Renal cortex interstitium (tissue), 11 donors: ENCODE results near the gene P4HA2. TPM values are rescaled to one million over a fixed set of nuclear protein-coding genes. Genes with fewer than 3 reads are reported as not detected.

Experiments
- DNase-seq, 11 donors: peaks; one replicate each; pipeline ENCODE4 v3.0.0-alpha.2; 2013; ENCODE audit warnings: low read depth in 9 of 11, low spot score in 4 of 11; ENCODE audit errors: extremely low read depth in 1 of 11
- polyA plus RNA-seq, 3 donors: library from polyadenylated mRNA; unstranded; fragments of 120-200 nt; gene quantifications; one replicate each; pipeline ENCODE4 v1.2.1, GENCODE V29; 2013; ENCODE audit not compliant: insufficient read length in 3 of 3

Gene P4HA2
- polyA plus RNA-seq, 3 donors = 29.2 to 50.3 (median 35.1) TPM

DNA sequence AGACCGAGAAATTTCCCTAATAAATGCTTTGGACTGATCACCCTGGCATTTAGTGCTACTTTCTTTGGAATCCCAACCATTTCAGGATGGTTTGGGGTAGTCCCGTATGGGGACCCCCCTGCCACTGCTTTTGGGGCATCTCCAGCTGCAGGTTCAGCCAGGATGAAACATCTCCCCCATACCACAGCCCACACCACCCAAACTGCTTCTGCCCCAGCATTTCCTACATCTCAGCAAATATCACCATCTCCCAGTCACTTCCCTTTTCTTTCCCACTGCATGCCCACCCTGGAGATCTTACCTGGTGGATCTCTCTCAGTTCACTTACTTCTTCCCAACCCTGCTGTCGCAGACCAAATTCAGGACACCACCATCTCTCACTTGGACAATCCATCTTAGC lies 4.8 kb upstream of the P4HA2 start:
- no peak for DNase-seq

DNA sequence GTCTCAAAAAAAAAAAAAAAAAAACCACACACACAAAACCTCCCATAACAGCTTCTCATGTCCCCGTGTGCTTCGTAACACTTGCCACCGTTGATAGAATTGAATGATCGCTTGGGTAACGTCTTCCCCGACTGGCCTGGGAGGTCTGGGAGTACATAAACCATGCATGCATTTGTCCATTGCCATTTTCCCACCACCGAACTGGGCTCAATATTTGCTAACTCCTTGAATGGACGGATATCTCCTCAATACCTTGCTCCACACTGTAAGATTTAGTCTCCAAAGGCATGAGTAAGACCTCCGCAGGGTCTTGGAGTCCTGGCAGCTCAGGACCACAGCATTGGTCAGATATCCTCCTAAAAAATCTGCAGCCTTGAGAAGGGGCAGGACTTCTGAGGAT lies 3.2 kb upstream of the P4HA2 start:
- DNase-seq = no peak

DNA sequence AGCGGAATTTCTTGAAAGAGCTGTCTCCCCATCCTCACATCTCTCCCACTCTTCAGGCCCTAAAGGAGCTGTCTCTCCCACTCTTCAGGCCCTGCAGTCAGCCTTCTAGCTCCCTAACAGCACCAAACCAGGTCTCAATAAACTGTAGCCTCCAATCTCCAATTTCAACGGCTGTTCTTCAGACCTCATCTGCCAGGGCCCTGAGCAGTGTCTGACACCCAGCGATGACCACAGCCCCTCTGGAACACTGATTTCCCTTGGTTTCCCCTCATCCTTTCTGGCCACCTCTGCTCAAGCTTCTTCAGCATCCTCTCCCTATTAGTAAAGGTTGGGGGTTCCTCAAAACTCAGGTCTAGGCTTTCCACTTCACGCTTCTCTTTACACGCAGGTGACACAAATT lies 1.6 kb upstream of the P4HA2 start:
- no peak for DNase-seq

DNA sequence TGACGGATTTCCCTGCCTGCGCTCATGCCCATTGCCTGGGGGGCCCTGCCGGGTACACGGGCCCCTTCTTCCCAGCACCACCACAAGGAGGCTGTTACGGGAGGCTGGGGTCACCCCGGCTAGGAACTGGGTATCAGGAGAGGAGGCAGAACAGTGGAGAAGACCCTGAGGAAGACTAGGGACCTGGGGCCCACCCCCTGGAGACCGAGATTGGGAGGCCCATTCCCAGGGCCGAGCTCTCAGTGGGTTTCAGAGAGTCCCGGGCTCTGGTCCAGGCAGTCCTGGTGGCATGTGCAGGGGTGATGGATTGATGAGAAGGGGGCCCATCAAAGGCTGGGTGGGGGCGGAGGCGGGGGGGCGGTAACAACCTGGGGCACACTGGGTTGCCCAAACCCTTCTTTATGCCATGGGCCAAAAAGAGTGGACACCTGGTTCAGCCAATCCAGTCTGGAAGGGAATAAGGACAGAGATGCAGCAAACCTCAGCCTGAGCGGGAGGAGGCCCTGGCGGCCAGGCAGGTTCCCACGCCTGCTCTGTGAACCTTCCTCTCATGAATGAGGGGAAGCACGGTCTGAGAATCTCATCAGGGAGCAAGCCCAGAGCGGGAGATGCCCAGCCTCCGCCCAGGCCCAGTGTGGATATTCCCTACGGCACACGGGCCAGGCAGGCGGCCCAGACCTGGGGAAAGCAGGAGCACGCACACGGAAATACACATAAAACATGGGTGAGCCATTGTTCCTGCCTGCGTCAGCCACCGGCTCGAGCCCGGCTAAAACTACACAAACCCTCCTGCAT lies 785 bp upstream of the P4HA2 start:
- no peak for DNase-seq

DNA sequence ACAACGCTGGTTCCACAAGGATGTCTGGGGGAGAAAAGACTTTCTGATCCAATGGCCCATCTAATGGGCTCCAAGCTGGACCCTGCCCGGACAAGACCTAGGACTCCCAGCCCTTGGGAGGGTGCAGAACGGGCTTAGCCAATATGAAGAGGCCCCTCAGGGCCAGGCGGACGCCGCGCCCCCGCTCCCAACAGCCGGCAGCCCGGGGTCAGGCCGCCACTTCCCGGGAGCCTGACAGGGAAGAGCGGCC lies 493 bp downstream of the P4HA2 start:
- DNase-seq = peak in 1 of 11 donors; percentile 36

DNA sequence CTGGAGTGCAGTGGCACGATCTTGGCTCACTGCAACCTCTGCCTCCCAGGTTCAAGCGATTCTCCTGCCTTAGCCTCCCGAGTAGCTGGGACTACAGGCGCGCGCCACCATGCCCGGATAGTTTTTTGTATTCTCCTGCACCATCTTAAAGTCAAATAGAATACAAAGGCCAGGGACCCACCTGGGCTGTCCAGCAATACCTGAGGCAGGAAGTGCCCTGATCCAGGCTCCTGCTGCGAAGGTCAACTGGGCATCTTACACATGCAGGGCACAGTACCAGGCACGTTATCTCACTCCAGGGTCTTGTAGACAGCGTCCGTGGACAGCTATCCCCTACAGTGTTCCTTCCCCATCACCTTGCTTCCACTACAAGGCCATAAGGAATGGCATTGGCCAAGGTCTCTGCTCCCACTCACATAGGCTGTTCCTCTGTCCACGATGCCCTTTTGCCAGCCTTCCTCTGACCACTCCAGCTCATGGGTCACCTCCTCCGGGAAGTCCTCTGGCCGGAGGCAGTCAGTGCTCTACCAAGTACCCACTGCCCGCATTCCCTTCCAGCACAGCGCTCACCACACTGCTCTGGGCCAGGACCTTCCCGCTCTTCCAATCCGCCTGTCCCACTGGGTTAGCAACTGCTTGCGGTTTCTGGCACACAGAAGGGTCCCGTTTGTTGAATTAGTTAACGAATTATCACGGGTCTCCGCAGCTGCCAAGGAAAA lies 978 bp downstream of the P4HA2 start:
- DNase-seq = no peak

DNA sequence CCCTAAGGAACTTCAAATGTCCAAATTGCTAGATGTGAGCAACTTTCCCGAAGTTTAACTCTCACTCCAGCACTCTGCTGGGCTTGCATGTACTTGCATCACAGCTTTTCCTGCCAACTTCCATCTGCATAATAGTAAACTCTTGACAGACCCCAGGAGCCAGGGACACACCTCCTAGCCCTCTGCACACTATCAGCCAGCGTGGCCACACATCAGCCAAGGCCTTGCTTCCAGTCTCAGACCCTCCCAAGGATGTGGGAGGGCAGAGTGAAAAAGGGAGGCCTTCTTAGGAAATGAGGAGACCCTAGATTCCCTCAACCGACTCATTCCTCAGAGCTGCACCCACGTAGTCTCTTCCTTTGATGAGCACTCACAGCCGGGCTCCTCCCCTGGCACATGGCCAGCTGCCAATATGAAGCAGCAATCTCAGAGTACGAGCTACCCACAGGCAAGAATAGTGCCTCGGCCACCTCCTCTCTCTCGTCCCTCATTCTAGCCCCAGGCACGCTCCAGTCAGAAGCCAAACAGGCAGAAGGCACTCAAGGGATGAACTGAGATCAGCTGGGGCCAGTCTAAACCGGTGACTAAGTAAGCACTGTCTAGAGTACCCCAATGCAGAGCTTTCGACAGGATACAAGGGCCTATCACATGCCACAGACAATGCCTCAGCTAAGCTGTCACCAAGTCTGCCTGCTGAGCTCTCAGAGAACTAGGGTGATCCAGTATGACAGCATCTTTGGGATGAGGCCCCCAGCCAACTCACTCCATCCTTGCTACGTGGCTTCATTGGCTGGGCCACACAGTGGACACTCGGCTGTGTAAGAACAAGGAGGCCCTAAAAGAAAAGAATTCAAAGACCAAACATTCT lies 2.3 kb downstream of the P4HA2 start:
- DNase-seq = peak in 1 of 11 donors; percentile 43

DNA sequence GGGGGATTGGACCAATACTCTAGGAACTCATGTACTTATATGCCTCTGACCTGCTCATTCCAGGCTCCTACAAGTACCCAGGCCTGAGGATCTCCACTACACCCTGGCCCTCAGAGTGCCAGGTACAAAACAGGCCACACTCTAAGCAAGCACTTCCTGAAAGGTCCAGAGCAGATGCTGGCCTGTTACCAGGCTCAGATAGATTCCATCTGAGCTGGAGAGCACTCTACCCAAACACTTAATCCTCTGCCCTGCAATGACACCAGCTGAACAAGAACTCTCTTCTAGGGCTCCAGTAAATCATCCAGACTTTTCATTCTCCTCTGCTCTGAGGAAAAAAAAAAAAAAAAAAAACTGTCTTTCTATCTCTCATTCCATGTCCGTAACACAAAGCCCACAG lies 2.9 kb downstream of the P4HA2 start:
- no peak for DNase-seq

DNA sequence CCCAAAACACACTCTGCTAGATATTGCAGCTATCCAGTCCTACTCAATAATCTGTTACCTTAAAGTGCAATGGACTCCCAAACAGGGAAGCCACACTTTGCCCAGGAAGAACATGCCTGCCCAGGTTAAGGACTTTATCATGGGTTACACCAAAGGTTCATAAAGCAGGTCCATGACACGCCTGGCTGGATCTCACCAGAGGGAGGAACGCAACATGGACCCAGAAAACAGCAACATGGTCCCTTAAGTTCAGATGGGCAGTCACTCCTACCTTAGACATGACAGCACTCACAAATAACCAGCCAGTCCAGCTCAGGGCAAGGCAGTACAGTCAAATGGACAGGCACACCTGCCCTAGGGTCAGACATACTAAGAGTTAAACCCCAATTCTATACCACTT lies 3.8 kb downstream of the P4HA2 start:
- no peak for DNase-seq

DNA sequence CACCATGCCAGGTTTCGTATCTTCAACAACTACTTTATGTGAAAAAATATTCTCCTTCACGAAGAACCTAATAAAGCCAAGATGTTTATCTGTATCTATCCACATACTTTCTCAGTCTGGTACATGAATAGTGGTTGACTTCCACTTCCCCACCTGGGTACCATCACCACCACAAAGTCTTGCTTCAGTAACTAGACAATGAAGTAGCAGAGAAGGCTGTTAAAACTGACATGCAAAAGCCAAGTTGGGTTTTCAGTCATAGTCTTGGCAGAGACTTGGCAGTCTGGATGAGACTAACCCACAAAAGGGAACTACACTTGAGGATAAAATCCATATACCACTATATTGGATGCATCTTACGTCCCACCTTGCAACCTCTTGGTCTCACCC lies 5.0 kb downstream of the P4HA2 start:
- DNase-seq = no peak

DNA sequence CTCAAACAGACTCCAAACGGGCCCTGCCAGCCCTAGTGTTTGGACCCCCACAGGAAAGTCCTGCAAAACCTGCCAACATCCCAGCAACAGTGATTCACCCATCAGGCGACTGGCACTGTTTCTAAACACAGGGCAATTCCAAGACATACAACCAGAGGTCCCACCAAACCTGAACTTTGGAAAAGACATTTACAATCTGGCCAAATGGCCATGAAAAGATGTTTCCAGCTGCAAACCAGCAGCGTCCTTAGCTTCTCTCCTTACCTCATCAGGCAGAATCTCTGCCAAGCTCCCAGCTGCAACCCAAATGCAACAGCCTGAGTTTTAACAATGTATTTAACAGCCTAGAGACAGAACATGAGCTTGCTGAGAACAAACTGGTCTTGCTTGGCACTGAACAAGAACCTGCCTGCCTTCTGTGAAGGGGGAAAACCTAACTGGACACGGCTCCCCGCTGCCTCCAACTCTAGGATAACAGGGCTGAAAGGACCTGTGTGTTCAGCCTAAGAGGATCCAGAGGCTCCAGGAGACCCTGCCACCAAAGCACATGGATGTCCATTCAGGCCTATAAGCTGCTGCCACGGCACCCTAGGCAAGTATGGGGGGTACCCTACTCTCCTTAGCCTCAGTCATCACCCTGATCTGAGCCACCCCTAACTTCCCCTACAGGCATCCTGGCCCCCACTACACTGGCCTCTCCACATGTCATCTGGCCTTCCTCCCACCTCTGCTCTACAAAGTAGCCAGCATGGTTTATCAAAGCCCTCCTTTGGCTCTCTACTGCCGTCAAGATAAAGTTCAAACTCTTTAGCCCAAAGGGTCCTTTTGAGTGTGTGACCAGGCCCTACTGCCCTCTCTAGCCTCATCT lies 5.6 kb downstream of the P4HA2 start:
- peak in 3 of 11 donors; percentile 24 to 38 (median 34) for DNase-seq

DNA sequence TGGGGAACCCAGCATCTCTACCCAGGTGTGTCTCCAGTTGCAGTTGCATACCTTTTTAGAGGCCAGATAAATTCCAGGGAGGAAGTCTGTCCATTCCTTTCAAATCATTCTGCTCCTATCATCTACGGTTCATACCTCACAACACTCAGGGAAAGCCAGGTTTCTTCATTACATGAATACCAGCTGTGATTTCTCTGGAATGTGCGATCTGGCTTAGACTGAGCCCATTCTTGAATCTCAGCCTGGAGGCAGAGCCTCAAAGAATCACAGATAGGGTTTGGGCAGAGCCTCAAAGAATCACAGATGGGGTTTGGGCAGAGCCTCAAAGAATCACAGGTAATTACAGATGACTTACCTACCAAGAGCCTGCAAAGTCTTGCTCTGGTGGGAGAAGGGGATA lies 7.2 kb downstream of the P4HA2 start:
- no peak for DNase-seq

DNA sequence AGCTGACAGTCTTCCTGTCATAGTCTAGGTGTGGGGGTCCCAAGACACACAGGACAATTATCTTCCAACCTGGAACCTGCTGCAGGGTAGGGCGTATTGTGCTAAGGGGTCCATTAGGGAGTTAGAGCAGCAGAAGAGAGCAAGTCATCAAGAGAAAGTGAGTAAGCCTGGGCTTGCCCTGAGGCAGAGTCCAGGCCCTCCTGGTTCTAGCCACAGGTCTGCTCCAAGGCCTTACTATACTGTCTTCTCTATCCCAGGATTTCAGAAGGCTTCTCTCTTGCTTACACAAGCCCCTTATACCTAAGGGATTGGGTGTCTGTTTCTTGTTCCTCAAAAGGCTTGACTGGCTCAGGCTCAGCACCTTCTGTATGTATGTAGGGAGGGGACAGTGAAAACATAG lies 7.7 kb downstream of the P4HA2 start:
- no peak for DNase-seq

DNA sequence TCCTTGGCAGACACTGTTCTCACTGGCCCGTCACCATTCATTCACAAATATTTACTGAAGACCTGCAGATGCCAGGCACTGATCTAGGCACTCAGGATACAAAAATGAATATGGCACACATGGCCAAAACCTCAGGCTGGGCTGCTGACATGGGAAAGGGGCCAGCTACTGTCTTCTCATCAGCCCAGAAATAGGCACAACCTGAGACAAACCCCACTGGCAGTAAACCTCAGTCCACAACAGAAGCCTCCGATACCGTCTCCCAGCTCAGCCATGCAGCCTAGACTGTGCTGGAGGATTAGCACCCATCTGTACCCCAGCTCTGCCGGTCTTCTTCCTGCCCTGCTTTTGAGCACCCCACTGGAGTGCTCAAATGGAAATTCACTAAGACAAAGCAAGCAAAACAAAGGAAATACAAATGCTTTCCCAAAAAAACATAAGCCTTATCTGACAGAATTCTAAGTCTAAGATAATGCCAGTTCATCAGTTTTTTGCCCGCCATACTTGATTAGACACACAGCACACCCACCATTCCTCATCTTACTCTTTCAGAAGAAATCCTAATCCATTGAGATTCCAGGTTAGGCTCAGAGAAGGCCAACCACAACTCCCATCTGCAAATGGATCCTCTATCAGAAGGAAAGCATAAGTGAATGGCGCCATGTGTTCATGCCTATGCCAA lies 8.2 kb downstream of the P4HA2 start:
- no peak for DNase-seq

DNA sequence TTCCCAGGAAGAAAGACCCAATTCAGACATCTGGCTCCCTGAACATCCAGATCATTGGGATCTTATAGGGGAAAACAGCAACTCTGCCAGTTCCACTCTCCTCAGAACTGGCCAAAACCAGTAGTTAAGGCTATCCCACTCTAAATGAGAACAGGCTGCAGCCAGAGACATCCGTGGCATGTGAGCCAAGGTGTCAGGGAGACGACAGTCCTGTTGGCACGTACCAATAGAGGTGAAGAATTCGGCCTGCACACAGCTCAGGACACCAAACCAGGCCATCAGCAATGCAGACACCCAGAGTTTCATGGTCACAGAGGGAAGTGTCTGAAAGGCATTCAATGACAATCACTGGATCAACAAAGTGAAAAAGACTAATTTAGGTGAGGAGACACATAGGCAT lies 9.3 kb downstream of the P4HA2 start:
- no peak for DNase-seq

DNA sequence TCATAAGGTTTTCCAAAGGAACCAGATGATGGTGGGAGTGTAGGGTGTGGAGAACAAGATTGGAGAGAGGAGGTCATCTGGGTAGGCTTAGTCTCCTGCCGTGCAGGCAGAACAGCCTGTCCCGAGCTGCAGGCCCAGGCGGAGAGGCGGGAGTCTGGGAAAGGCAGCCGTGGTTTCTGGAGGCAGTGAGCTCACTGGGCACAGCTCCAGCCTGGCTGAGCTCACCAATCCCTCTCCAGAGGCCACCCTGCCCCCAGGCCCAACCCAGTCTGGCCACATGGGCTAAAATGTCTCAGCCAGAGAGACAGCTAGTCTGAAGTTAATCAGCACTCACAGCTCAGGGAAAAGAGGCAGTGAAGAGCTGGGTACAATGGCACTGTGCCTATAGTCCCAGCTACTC lies 12.3 kb downstream of the P4HA2 start:
- DNase-seq = no peak

DNA sequence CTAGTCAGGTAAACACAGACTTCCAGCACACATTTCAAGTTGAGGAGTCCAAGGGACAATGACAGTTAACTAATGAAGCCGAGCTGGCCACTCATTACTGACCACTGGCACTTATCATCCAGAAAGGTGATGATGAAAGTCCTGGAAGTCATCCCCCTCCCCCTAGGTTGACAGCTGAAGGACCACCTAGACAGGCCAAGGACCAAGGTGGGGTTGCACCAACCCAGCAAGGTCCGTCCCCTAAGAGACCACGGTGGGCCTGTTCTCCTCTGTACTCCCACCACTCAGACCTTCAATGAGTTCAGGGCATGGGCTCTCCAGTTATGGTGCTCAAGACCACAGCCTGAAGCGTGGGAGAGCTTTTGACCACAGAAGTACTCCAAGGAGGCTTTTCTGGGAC lies 13.2 kb downstream of the P4HA2 start:
- DNase-seq = no peak

DNA sequence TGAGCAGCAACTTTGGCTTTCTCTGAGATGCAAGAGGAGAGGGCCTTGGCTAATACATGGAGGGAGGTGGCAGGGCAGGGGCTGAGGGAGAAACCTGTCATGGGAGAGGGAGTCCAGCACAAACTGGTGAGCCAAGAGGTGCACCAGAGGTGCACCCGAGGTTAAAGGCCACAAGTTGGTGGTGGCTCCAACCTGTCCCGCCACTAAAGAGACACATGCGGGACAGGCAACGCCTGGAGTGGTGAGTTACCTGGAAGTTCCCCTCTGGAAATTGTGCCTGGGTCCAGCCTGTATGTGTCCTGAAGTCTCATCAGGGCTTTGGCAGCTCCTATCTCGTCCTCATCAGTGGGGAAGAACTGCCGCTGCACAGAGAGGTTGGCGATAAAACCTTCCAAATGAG lies 14.0 kb downstream of the P4HA2 start:
- DNase-seq = no peak

DNA sequence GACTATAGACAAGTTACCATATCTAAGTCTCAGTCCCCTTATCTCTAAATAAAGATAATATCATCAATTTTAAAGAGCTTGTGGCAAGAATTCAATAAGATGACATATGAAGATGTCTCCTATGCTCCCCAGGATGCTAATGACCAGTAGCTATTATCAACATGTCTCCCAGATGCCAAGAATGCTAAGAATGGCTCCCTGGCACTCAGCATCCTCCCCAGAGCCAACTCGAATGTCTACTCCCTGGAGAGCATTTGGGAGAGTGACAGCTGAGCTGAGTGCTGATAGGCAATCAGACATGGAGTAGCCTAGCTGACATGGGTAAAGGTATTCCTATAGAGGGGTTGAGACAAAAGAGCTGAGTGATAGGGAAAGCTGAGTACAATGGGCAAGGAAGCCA lies 15.9 kb downstream of the P4HA2 start:
- DNase-seq = no peak
